Stimulated activated CD8-positive, alpha-beta memory T cell treated with anti-CD3 and anti-CD28 coated beads, Interleukin-7, amount 100 ng/mL, for 4 hours (primary cell): ENCODE data around the gene UTP20.

Experiments
- DNase-seq, 2 donors: peaks; one replicate each; pipeline ENCODE4 v3.0.0-alpha.2; 2020; ENCODE audit warnings: low read depth in 2 of 2

The UTP20 gene

GRCh38 chr12:101280006-101280505, at the start of gene UTP20:
Gene UTP20, plus strand, starts transcription at chr12:101280105. Its CDS starts 178 bp downstream, at chr12:101280283.
- peak; percentile 88 to 94 for DNase-seq

- no peak for DNase-seq
Measured at GRCh38 chr12:101230547-101230946, 49.4 kb upstream of the UTP20 start.

DNA sequence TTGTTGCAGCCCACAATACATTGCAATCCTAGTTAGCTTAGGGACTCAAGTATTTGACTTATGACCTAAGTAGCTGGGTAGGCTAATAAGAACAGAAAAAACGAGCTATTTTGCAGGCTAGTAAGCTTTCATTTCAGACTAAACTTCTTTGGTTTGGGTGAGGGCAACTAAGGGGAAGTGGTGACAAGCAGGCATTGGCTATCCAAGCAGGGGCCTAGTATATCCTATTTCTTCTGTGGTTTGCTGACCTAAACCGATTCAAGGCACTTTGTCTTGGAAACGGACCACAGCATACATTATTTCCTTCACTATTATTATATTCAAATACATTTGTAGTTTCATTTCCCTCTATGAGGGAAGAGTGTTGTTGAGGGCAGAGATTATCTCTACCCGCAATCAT, 48.3 kb upstream of the UTP20 start:
- no peak for DNase-seq

DNA sequence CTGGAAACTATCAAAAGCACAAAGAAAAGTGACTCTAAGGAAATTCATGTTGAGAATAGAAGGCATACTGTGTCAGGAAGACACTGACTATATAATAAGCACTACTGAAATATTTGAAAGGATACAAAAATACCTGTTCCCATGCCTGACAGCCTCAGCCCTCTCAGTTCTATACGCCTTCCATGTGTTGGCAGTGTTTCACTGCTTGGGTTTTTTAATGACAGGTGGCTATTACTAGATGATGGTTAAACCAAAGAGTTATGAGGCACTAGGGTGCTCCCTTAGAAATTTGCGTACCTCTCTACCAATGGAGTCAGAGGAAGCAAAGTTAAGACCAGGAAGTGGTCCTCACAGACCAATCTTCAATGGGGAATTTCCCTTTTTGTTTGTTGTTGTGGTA, 44.2 kb upstream of the UTP20 start:
- DNase-seq, result no peak

- DNase-seq, result no peak
Measured at GRCh38 chr12:101238306-101238705, 41.6 kb upstream of the UTP20 start.

DNA sequence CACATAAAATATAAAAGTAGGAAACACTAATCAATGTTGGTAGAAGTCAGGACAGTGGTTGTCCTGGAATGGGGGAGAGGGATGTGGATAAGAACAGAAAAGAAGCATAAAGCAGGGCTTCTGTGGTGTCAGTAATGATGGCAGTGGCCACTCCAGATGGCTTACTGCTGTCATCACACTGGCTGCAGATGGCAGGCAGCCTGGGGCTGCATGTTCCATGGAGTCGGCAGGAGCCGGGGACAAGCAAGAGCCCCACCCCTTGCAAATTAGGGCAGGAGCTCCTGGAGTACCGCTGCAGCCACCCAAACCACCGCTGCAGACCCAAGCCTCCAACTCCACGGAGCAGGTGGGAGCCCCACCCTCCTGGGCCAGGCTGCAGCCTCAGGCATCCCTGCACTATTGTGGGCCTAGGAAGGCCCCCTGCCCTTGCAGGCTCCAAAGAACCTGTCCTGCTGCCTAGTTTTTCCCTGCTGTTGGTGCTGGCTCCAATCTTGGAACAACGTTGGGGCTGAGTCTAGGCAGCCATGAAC, 41.0 kb upstream of the UTP20 start:
- no peak for DNase-seq

- no peak for DNase-seq
Measured at GRCh38 chr12:101243074-101243473, 36.8 kb upstream of the UTP20 start.

DNA sequence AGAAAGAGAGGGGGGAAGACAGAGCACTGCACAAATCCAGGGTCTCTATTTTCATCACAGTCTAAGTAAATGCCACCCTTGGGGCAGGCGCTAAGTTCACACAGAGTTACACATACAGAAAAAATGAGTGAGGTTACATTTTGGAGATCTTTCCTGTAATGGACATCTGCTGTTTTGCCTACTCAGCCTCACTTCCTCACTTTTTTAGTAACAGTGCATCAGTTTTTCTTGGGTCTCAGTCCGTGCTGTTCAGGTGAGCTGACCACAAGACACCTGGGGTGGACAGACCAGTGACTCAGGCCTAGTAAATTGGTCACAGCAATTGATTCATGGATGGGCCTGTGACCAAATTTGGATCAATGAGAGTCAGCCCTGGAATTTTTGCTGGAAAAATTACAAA, 36.3 kb upstream of the UTP20 start:
- DNase-seq, result no peak

DNA sequence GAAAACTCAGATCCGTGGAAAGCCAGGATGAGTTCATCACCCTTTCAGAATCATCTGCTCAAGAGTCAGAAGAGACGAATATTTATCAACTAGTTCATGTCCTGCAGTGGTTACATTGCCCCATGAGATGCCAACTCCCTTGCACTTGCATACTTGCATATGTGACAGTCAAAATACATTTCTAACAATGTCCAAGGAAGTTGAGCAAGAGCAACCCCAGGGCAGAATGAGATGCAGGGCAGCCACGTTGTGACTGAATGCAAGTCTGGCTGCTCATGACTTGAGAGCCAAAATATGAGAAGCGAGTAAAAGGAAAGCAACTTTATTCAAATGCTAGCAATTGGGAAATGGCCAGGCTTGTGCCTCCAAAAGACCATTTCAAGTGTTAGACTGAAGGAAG, 23.6 kb upstream of the UTP20 start:
- DNase-seq, result no peak

DNA sequence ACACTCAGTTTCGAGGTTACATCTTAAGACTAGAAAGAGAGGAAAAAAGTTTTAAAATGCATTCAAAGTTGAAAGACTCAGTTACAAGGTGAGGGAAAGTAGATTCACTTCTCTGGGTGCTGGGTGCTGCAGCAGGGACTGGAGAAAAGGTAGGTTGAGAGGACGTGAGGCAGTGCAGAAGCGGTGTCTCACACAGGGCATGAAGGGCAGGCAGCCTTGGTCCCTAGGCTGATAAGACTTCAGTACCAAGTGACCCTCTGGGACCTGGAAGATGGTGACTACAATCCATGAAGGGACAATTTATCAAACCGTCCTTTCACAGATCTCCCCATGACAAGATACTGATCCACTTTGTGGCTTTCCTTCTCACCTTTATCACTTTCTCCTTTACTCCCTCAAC, 22.5 kb upstream of the UTP20 start:
- no peak for DNase-seq

DNA sequence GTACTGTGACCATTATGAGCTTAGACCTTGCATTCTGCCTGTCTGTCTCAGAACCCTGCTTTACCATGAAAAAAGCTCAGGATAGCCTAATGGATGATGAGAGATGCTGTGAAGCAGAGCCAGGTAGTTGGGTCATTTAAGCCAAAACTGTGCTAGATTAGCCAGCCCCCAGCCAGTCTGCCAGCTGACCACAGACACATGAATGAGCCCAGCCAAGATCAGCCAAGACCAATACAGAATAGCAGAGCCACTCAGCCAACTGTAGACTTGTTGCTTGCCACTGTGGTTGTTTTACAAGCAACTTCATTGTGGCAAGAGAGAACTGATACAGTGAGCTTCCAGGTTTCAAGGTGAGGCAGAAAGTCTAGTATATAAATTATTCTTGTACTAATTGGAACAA, 12.8 kb upstream of the UTP20 start:
- no peak for DNase-seq

GRCh38 chr12:101276433-101276832, 3.5 kb upstream of the UTP20 start:
- DNase-seq, result no peak

GRCh38 chr12:101277443-101277842, 2.5 kb upstream of the UTP20 start:
- no peak for DNase-seq

DNA sequence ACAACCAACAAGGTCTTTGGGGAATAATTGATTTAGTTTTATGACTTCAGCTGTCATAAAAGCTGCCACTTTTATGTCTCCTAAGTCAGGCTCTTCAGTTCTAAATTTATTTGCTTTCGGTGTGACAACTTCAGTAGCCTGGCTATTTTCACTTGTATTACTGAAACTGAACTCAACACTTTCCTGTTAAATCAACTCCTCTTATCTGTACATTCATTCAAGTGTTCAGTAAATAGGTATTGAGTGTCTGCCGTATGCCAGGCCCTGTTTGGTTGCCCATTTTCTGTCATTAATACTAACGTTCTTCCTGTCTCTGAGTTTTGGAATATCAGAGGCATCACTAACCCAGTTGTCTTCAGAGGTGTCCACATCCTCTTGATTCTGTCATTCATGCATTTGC, 7.5 kb downstream of the UTP20 start:
- no peak for DNase-seq

DNA sequence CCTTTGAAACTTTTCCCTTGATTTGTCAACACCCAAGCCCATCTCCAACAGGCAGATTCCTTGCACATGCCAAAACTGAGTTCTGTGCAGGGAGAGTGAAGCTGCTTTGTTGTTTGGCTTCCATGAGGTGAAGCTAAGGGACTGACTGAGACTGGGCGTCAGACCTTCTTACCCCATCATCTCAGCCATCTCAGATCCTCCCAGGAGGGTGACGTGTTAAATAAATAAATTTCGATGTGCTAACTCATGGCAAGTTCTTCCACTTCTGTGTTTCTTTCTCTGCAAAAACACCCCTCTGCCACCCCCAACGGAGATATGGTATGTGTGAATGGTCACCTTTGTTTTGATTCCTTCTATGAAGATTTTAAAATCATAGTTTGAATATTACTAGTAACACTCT, 17.8 kb downstream of the UTP20 start:
- no peak for DNase-seq

GRCh38 chr12:101298426-101298825, 18.5 kb downstream of the UTP20 start:
- DNase-seq, result no peak

DNA sequence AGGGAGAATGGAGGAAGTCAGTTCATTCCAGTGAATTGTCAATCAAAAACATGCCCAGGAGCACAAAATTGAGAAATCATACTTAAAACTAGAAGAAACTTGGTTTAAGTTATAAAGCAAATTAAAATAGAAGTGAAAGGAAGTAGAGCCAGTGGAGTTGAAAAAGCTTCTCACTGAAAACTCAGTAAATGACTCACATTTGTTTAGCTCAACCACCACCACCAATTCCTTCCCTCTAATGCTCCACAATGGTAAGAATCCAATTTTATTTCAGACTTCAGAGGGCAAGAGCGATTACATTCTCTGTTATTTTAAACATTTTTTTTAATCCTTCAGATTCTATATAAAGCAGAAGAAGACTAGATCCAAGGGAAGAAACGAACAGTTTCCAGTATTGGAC, 19.4 kb downstream of the UTP20 start:
- no peak for DNase-seq

DNA sequence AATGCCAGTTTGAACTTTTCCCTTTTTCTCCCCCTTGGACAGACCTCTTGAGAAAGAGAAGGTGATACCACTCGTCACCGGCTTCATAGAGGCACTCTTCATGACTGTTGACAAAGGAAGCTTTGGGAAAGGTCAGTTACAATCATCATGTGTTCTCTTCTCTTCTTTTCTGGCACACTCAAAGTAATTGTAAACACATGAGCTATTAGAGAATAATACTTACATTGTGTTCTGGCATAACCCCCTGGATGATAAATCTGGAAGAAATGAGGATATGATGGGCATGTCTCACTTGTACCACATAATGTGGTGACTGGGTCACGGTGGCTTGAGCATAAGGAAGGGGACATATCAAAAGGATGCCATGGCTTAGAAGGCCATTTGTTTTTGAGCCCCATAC, 20.0 kb downstream of the UTP20 start:
- no peak for DNase-seq

GRCh38 chr12:101302741-101303140, 22.8 kb downstream of the UTP20 start:
- no peak for DNase-seq

GRCh38 chr12:101305226-101305779, 25.4 kb downstream of the UTP20 start:
- DNase-seq, result no peak

- no peak for DNase-seq
Measured at GRCh38 chr12:101305794-101306193, 25.9 kb downstream of the UTP20 start.

DNA sequence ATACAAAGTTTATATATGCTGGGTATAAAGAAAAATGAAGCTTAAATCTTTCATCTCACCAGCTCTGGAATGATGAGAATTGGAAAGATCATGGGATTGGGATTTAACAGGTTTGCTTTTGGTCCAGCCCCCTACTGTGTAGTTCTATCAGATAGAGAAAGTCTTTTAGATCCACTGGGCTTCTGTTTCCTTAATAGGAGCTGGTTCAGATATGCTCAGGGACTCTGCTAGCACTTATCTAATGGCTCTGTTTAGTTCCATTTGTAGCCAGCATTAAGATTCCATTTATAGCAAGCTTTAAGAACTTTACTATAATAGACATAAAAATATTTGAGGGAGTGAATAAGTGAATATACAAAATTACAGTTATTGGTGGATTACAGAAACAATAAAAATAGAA, 42.6 kb downstream of the UTP20 start:
- no peak for DNase-seq

DNA sequence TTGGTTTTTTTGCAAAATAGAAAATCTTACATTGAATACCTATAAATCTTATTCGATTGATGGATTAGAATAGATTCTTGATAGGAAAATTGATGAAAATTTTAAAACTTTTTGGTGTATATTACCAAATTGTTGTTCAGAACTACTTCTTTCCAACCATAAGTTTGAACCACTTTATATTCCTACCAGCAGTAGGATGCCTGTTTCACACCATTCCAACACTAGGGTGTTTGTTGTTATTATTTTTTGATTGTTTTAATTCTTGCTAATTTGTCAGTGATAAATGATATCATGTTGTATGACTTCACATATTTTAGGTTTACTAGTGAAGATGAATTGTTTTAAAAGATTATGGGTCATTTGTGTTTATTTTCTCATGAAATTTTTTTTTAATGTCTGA, 43.4 kb downstream of the UTP20 start:
- DNase-seq, result no peak

DNA sequence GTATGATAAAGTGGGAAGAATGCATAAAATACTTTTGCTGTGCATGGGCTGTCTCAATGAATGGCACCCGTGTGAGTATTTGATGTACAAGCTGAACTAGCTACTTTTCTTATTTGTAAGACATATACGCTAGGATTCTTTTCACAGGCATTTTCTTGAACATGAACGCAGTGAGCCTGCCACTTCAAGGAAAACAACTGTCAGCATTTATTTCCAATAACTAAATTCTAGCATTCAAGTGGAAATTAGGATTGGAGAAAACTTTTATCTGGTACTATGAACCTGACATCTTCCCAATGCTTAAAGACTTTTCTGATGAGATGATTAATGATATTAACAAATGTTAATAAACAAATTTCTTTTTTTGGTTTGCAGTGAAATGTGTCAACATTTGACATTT, 45.7 kb downstream of the UTP20 start:
- no peak for DNase-seq
